ENCODE results near the gene RXFP4.

RXFP4 gene

DNA sequence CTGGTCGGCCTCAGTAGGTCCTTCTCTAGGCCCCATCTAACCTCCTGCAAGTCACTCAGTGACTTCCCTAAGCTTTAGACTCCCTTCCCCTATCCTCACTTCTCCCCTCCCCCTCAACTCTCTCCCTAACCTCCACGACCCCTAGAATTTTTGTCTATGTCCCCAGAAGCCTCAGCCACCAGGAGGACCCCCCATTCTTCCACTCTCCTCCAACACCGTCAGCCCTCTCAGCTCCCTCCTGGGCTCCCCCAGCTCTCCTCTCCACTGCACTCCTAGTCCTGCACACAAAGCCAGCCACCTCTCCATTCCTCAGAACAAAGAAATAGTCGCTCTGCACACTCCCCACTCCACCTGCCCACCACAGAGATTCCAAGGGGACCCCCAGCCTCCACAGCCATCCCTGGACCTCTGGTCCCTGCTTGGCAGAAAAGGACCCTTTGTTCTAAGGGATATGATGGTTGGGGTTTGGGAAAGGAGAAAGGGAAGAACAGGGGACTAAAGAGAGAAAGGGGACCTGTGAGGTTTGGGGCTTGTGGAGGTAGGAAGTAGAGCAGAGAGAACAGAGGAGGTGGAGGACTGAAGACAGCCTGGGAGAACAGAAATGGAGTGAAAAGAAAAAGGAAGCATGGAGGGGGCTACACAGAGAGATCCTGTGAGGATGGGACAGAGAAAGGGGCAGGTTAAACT lies 34.1 kb downstream of the RXFP4 start:
- TF ChIP-seq Cebpa-rat (IDR thresholded peaks at IDR 0.05): no peak
- peak overlapping the region; percentile 99 for H3K27ac ChIP-seq
- H3K4me3 ChIP-seq: peak overlapping the region; percentile 96
- H3K4me2 ChIP-seq: peak overlapping the region; percentile 100
- peaks cover 60% of the 10 kb centered on the region for H4K20me1 ChIP-seq
- H3K9ac ChIP-seq: peak overlapping the region; percentile 99
- peaks cover 33% of the 10 kb centered on the region for H3K36me3 ChIP-seq
- peaks cover 67% of the 10 kb centered on the region for H3K4me1 ChIP-seq
- no peaks in the 10 kb centered on the region for H3K27me3 ChIP-seq
- H3K9me3 ChIP-seq: no peaks in the 10 kb centered on the region

DNA sequence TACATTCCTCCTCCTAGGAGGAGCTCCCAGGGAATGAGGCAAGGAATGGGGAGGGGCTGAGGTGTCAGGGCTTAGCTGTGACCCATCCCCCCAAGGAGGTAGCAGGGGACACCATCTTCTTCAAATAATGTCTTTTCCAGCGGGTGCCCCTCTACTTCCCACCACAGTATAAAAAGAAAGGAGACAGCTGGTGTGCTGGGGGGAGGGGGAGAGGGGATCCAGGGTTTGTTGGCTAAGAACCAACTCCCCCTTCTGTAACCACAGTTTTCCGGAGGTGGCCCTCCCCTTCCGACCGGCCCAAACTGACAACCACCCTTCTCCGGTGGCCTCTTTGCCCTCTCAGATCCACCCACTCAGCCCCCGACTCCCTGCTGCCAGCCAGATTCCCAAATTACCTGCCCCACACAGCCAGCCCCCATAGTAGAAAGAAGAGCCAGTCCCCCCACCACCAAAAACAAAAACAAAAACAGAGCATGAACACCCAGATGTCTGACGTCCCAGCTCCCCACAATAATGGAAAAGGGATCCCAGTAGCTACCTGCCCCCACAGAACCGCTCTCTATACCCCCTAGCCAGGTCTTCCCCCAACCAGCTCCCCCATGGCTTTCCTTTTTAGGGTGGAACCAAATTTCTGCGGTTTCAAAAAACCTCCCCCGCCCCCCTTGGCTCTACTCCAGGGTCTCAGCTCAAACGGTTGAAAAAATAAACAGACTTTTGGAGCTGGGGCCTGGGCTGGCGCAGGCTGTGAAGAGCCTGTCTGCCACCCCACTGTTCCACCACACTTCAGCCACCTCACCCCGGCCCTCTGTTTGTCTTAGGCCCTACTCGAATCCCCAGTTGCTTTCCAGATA lies 34.8 kb downstream of the RXFP4 start:
- Histone ChIP-seq H3K4me2 (peak overlapping the region; percentile 100), H3K4me3 (peak overlapping the region; percentile 96), H3K36me3 (peaks cover 33% of the 10 kb centered on the region), H3K9ac (peak overlapping the region; percentile 99), H3K9me3 (no peaks in the 10 kb centered on the region), H3K27me3 (no peaks in the 10 kb centered on the region), H3K4me1 (peaks cover 67% of the 10 kb centered on the region), H4K20me1 (peaks cover 52% of the 10 kb centered on the region), H3K27ac (peak overlapping the region; percentile 99)
- TF ChIP-seq Cebpa-rat (IDR thresholded peaks at IDR 0.05): no peak

GRCh38 chr1:155976913-155977689 lies 35.7 kb downstream of the RXFP4 start:
- Histone ChIP-seq H3K27me3 (no peaks in the 10 kb centered on the region), H3K27ac (peak overlapping the region; percentile 99), H3K9ac (peak overlapping the region; percentile 99), H4K20me1 (peaks cover 44% of the 10 kb centered on the region), H3K36me3 (peaks cover 30% of the 10 kb centered on the region), H3K4me3 (peak overlapping the region; percentile 96), H3K4me1 (peaks cover 67% of the 10 kb centered on the region), H3K4me2 (peak overlapping the region; percentile 100), H3K9me3 (no peaks in the 10 kb centered on the region)
- TF ChIP-seq Cebpa-rat (IDR thresholded peaks at IDR 0.05): no peak

DNA sequence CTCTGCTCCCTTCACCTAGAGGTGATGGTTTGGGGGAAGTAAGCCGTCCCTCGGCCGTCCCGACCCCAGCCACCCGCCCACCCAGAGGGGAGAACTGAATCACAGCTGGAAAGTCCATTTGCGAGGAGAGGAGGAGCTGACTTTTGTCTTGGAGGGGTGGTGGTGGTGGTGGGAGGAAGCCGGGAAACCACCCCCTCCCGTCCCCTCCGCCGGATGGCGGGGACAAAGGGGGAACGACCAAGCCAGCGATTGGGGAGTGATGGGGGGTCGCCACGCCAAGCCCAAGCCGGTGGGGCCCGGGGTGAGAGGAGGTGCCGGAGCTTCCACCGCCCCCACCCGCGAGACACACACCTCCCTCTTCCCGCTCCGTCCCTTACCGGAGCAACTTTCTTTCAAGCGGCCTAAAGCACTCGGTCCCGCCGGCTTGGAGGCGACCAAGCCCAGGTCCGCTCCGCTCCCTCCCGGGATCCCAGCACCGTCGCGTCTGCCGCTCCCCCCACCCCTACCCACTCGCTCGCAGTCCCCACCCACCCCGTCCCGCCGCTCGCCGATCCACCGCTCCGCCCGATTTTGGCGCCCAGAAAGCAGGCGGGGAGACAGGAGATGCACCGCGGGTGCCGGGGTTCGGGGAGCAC lies 36.4 kb downstream of the RXFP4 start:
- no peak for TF ChIP-seq Cebpa-rat (IDR thresholded peaks at IDR 0.05)
- peak overlapping the region; percentile 96 for H3K4me3 ChIP-seq
- H3K36me3 ChIP-seq: peaks cover 23% of the 10 kb centered on the region
- H3K9me3 ChIP-seq: no peaks in the 10 kb centered on the region
- H4K20me1 ChIP-seq: peaks cover 37% of the 10 kb centered on the region
- peak overlapping the region; percentile 100 for H3K4me2 ChIP-seq
- peaks cover 67% of the 10 kb centered on the region for H3K4me1 ChIP-seq
- H3K9ac ChIP-seq: peak overlapping the region; percentile 99
- H3K27ac ChIP-seq: peak overlapping the region; percentile 99
- H3K27me3 ChIP-seq: no peaks in the 10 kb centered on the region

DNA sequence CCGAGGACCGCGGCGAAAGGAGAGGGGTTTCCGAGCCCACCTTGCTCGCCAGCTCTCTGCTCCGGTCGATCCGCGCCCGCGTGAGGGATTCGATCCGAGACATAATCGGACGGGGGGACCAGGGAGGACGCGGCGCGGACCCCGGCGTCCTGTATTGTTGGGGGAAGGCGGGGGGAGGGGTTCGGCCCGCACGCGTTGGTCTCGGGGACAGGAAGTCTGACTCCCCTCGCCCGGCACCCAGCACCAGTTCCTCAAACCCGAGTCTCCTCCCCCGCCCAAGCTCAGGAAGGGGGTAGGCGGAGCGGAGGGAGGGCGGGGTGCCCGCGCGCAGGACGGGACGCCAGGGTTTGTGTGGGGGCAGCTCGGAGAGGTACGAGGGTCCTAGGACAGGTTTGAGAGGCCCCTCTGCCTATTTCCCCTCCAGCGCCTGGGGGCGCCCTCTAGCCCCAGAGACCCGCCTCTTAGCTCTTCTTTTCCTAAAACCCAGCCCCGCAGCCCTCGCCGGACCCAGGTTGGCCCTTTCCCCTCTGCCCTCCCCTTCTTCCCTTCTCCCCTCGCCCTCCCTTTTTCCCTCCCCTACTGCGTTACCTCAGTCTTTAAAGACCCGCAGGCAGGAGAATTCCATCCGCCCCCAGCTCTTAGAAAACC lies 37.0 kb downstream of the RXFP4 start, which contains the start of gene ARHGEF2:
Gene ARHGEF2, minus strand, starts transcription at position 223 of the 648 bp plus-strand sequence. Its CDS starts 120 bp downstream, at position 103.
- Histone ChIP-seq H3K36me3 (peaks cover 17% of the 10 kb centered on the region), H3K4me2 (peak within 1 kb of the TSS; percentile 100), H3K27ac (peak within 1 kb of the TSS; percentile 99), H3K4me1 (peaks cover 67% of the 10 kb centered on the region), H3K9me3 (no peaks in the 10 kb centered on the region), H4K20me1 (peaks cover 31% of the 10 kb centered on the region), H3K4me3 (peak within 1 kb of the TSS; percentile 96), H3K9ac (peak within 1 kb of the TSS; percentile 99), H3K27me3 (no peaks in the 10 kb centered on the region)
- no peak for TF ChIP-seq Cebpa-rat (IDR thresholded peaks at IDR 0.05)

GRCh38 chr1:155978973-155979429 lies 37.6 kb downstream of the RXFP4 start:
- no peaks in the 10 kb centered on the region for H3K27me3 ChIP-seq
- H3K9me3 ChIP-seq: no peaks in the 10 kb centered on the region
- no peak for TF ChIP-seq Cebpa-rat (IDR thresholded peaks at IDR 0.05)
- H4K20me1 ChIP-seq: peaks cover 25% of the 10 kb centered on the region
- peak overlapping the region; percentile 93 for H3K4me2 ChIP-seq
- H3K36me3 ChIP-seq: peaks cover 12% of the 10 kb centered on the region
- peak overlapping the region; percentile 96 for H3K4me3 ChIP-seq
- H3K4me1 ChIP-seq: peaks cover 67% of the 10 kb centered on the region
- peak overlapping the region; percentile 99 for H3K27ac ChIP-seq
- H3K9ac ChIP-seq: peak overlapping the region; percentile 99

- H3K4me1 ChIP-seq: peaks cover 67% of the 10 kb centered on the region
- H3K9ac ChIP-seq: peak overlapping the region; percentile 99
- peak overlapping the region; percentile 99 for H3K27ac ChIP-seq
These were observed 38.3 kb downstream of the RXFP4 start for GRCh38 chr1:155979597-155980343.

More at GRCh38 chr1:155979597-155980343, 38.3 kb downstream of the RXFP4 start:
- peaks cover 18% of the 10 kb centered on the region for H4K20me1 ChIP-seq
- no peaks in the 10 kb centered on the region for H3K27me3 ChIP-seq
- peak overlapping the region; percentile 96 for H3K4me3 ChIP-seq
- no peak for TF ChIP-seq Cebpa-rat (IDR thresholded peaks at IDR 0.05)
- no peaks in the 10 kb centered on the region for H3K9me3 ChIP-seq
- peak overlapping the region; percentile 93 for H3K4me2 ChIP-seq
- peaks cover 5% of the 10 kb centered on the region for H3K36me3 ChIP-seq

Data from BLaER1 (cell line).